ENCODE results near the gene MOCS3. TPM values are rescaled to one million over a fixed set of nuclear protein-coding genes. Genes with fewer than 3 reads are reported as not detected.

MOCS3 gene
- total RNA-seq, 6 donors from 2014 or later = 1.6 to 5.3 (median 4.4) TPM

DNA sequence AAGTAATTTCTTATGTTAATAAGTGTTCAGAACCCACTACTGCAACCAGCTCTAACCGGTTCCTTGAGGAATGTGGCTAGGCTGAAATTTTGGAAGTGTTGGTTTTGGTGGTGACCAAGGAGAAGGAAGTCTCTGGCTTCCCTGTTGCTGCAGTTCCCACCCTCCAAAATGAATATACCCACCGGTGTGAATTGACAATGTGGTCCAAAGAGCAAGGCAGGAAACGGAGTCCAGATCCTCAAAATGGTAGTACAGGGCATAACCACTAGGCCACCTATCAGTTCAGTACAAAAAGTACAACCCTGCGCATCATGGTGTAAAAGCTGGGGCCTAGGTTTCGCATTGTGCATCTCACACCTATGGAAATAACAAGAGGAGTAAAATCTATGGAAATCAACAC, 30.1 kb upstream of the MOCS3 start:
- Histone ChIP-seq H3K27ac (peak overlapping the region in 1 of 4 donors; percentile 100), H3K4me1 (peaks cover 46 to 65% (median 57%) of the 10 kb centered on the region in 4 donors), H3K27me3 (no peaks in the 10 kb centered on the region), H3K9me3 (no peaks in the 10 kb centered on the region), H3K36me3 (peaks cover 0 to 20% (median under 1%) of the 10 kb centered on the region in 4 donors), H3K4me3 (peak overlapping the region in 2 of 4 donors; percentile 81 to 95)
- WGBS, 2 donors = 56 to 69% methylated on average over 5 of the region's 5 CpGs
- TF ChIP-seq POLR2A (IDR thresholded peaks at IDR 0.05) (no peak), POLR2AphosphoS5 (IDR thresholded peaks at IDR 0.05) (no peak), EP300 (IDR thresholded peaks at IDR 0.05) (no peak)
- TF ChIP-seq, protein P1, sequence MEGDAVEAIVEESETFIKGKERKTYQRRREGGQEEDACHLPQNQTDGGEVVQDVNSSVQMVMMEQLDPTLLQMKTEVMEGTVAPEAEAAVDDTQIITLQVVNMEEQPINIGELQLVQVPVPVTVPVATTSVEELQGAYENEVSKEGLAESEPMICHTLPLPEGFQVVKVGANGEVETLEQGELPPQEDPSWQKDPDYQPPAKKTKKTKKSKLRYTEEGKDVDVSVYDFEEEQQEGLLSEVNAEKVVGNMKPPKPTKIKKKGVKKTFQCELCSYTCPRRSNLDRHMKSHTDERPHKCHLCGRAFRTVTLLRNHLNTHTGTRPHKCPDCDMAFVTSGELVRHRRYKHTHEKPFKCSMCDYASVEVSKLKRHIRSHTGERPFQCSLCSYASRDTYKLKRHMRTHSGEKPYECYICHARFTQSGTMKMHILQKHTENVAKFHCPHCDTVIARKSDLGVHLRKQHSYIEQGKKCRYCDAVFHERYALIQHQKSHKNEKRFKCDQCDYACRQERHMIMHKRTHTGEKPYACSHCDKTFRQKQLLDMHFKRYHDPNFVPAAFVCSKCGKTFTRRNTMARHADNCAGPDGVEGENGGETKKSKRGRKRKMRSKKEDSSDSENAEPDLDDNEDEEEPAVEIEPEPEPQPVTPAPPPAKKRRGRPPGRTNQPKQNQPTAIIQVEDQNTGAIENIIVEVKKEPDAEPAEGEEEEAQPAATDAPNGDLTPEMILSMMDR (IDR thresholded peaks at IDR 0.05) = peak in 3 of 6 experiments; percentile 7 to 20 (median 12)
- no peak for DNase-seq
- ATAC-seq (ENCODE audit: low FRiP score in 2 of 2) = no peak

GRCh38 chr20:50929299-50930138, 29.1 kb upstream of the MOCS3 start:
- peak; percentile 75 to 95 for ATAC-seq (ENCODE audit: low FRiP score in 2 of 2)
- peaks cover 41 to 56% (median 49%) of the 10 kb centered on the region in 4 donors for H3K4me1 ChIP-seq
- DNase-seq = peak in 1 of 2 donors; percentile 97

DNA sequence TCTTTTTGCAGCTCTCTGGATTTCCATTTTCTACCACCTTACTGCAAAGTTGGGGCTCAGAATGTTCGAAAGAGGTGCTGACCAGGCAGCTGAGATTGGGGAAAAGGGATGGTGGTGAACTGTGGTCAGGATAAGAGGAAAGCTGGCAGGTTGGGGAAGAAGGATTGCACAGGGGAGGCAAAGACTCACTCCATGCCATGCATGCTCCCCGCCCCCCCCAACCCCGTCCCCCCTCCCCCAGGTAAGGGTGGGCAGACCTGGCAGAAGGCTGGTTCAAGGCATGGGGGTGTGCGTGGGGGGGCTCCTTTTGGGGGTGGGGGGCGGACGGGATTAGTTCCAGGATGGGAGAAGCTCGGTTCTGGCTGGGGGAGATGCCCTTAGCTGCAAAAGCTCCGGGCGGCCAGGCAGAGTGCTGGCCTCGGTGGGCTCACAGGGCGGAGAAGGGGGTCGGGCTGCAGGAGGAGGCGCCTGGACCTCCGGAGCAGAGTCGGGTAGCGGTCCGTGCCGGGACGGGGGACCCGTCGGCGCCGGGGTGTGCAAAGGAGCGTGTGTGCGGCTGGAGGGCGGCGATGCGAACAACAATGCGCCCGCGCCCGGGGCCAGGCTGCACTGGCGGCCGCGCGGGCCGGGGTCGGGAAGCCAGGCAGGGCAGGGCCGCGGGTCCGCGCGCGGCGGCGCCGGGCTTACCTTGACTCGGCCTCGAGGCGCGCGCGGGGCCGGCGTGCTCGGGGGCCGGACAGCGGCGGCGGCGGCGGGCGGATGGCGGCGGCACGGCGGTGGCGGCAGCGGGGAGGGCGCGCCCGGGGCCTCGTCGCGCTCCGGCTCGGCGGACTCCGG, 28.3 kb upstream of the MOCS3 start:
- TF ChIP-seq, protein P1 (IDR thresholded peaks at IDR 0.05) = no peak
- TF ChIP-seq EP300 (IDR thresholded peaks at IDR 0.05) = no peak
- TF ChIP-seq POLR2A (IDR thresholded peaks at IDR 0.05) = no peak
- TF ChIP-seq POLR2AphosphoS5 (IDR thresholded peaks at IDR 0.05) = no peak
- Histone ChIP-seq H3K27ac (peak overlapping the region; percentile 97 to 100 (median 99)), H3K27me3 (no peaks in the 10 kb centered on the region), H3K9me3 (no peaks in the 10 kb centered on the region), H3K36me3 (peaks cover 8 to 33% (median 13%) of the 10 kb centered on the region in 4 donors), H3K4me1 (peaks cover 37 to 50% (median 42%) of the 10 kb centered on the region in 4 donors), H3K4me3 (peak overlapping the region; percentile 81 to 95 (median 94))
- ATAC-seq (ENCODE audit: low FRiP score in 2 of 2) (no peak), DNase-seq (peak in 1 of 2 donors; percentile 93)
- 0% methylated on average over 13 to 14 of the region's 79 CpGs for WGBS, 2 donors

More at GRCh38 chr20:50929299-50930138, 29.1 kb upstream of the MOCS3 start:
- Histone ChIP-seq H3K27ac (peak overlapping the region; percentile 80 to 100 (median 84)), H3K9me3 (no peaks in the 10 kb centered on the region), H3K4me3 (peak overlapping the region; percentile 81 to 95 (median 94)), H3K36me3 (peaks cover 0 to 25% (median 5%) of the 10 kb centered on the region in 4 donors), H3K27me3 (no peaks in the 10 kb centered on the region)
- TF ChIP-seq POLR2A (IDR thresholded peaks at IDR 0.05) (no peak), POLR2AphosphoS5 (IDR thresholded peaks at IDR 0.05) (peak; percentile 58 to 70)
- TF ChIP-seq, protein P1 (IDR thresholded peaks at IDR 0.05) = peak; percentile 71 to 91 (median 84)
- WGBS, 2 donors = 6 to 11% methylated on average over 13 of the region's 13 CpGs

GRCh38 chr20:50930976-50931305, 27.7 kb upstream of the MOCS3 start:
- DNase-seq (no peak), ATAC-seq (ENCODE audit: low FRiP score in 2 of 2) (peak; percentile 5 to 70)
- peak overlapping the region; percentile 49 to 95 (median 87) for H3K4me3 ChIP-seq

More at GRCh38 chr20:50930976-50931305, 27.7 kb upstream of the MOCS3 start:
- H3K27ac ChIP-seq = peak overlapping the region; percentile 97 to 100 (median 99)
- no peaks in the 10 kb centered on the region for H3K9me3 ChIP-seq
- peaks cover 12 to 37% (median 18%) of the 10 kb centered on the region in 4 donors for H3K36me3 ChIP-seq
- TF ChIP-seq EP300 (IDR thresholded peaks at IDR 0.05) = no peak
- no peak for TF ChIP-seq POLR2A (IDR thresholded peaks at IDR 0.05)
- TF ChIP-seq, protein P1 (IDR thresholded peaks at IDR 0.05) = no peak
- no peak for TF ChIP-seq POLR2AphosphoS5 (IDR thresholded peaks at IDR 0.05)
- H3K27me3 ChIP-seq = no peaks in the 10 kb centered on the region
- H3K4me1 ChIP-seq = peaks cover 33 to 44% (median 37%) of the 10 kb centered on the region in 4 donors
- WGBS, 2 donors = 5% methylated on average over 4 of the region's 45 CpGs; no CpG with 5 or more reads in 1 of the 2 donors
